Activated B cell treated with CpG ODN at 0.5 μM for 24 hours (primary cell): ENCODE data around the gene RAB11FIP3. TPM values are rescaled to one million over a fixed set of nuclear protein-coding genes. Genes with fewer than 3 reads are reported as not detected.
A peak's percentile ranks its signal among the peaks of the same experiment; 100 is the strongest.

Source experiments
- ATAC-seq: fragments of 200-7000 bp; cut with Tn5 transposase; one replicate; pipeline ENCODE4 v1.10.0; 2021; ENCODE audit warnings: low read depth, mild to moderate bottlenecking, moderate library complexity
- CTCF ChIA-PET: fragments of 350-600 bp; sonication (Branson Sonifier 250); formaldehyde crosslinking; loops from one replicate; lab custom pipeline; 2021; ENCODE audit warnings: antibody characterized with exemption; lab: Charles Lee
- POLR2A ChIA-PET: fragments of 350-600 bp; sonication (Branson Sonifier 250); formaldehyde crosslinking; loops from one replicate; lab custom pipeline; 2021; ENCODE audit warnings: antibody characterized with exemption; lab: Charles Lee
- DNase-seq: peaks from one replicate; pipeline ENCODE4 v3.0.0; 2022
- H3K27ac Mint-ChIP-seq: one replicate; pipeline ENCODE4 v1.8.0; 2020; ENCODE audit warnings: mixed read lengths
- H3K27me3 Mint-ChIP-seq: one replicate; pipeline ENCODE4 v1.8.0; 2021; ENCODE audit warnings: mixed read lengths
- H3K36me3 Mint-ChIP-seq: one replicate; pipeline ENCODE4 v1.8.0; 2021; ENCODE audit warnings: low read depth, mixed read lengths
- H3K4me1 Mint-ChIP-seq: one replicate; pipeline ENCODE4 v1.8.0; 2021; ENCODE audit warnings: mixed read lengths
- H3K4me3 Mint-ChIP-seq: one replicate; pipeline ENCODE4 v1.8.0; 2020; ENCODE audit warnings: mild to moderate bottlenecking, mixed read lengths
- H3K9me3 Mint-ChIP-seq: one replicate; pipeline ENCODE4 v1.8.0; 2020; ENCODE audit warnings: mixed read lengths
- intact Hi-C: fragments of 100-400 bp; cut with micrococcal nuclease; formaldehyde crosslinking; loops from one replicate; pipeline ENCODE4 v1.15.1; 2024
- total RNA-seq: library from RNA; stranded (reverse); gene quantifications from 2 replicates; pipeline ENCODE4 v1.2.3, GENCODE V29; 2022
- TF ChIP-seq, protein P1 (sequence below): fragments of 200-600 bp; IDR thresholded peaks from one replicate; pipeline ENCODE4 v1.8.0; 2022; ENCODE audit warnings: antibody characterized with exemption, mild to moderate bottlenecking

Gene RAB11FIP3
- total RNA-seq, 1 donor from 2014 or later: 35.4 TPM

DNA sequence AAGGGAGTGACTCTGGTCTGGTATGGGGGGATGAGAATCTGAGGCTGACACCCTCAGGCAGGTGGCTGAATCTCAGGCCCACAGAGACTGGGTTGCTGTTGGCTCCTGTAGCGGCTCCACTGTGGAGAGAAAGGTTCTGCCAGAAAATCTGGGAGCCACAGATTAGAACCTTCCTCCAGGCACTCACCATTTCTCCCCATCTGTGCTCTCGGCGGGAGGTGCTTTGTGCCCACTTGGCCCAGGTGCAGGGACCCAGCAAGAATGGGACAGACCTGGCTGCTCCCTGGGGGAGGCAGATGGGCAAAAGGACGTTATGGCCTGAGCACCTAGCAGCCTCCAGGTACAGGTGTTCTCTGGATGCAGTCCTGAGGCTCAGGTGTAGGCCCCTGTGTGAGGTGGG, 20.1 kb downstream of the RAB11FIP3 start:
- ChIA-PET CTCF (no interaction called here), POLR2A (no interaction called here)
- H3K4me1 Mint-ChIP-seq: peaks cover 25% of the 10 kb centered on the region
- no peak for DNase-seq
- intact Hi-C loops: no loop called here
- H3K27ac Mint-ChIP-seq: no peak overlapping the region
- H3K4me3 Mint-ChIP-seq: no peak overlapping the region
- TF ChIP-seq, protein P1, sequence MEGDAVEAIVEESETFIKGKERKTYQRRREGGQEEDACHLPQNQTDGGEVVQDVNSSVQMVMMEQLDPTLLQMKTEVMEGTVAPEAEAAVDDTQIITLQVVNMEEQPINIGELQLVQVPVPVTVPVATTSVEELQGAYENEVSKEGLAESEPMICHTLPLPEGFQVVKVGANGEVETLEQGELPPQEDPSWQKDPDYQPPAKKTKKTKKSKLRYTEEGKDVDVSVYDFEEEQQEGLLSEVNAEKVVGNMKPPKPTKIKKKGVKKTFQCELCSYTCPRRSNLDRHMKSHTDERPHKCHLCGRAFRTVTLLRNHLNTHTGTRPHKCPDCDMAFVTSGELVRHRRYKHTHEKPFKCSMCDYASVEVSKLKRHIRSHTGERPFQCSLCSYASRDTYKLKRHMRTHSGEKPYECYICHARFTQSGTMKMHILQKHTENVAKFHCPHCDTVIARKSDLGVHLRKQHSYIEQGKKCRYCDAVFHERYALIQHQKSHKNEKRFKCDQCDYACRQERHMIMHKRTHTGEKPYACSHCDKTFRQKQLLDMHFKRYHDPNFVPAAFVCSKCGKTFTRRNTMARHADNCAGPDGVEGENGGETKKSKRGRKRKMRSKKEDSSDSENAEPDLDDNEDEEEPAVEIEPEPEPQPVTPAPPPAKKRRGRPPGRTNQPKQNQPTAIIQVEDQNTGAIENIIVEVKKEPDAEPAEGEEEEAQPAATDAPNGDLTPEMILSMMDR: no peak
- H3K27me3 Mint-ChIP-seq: no peaks in the 10 kb centered on the region
- ATAC-seq: no peak
- peaks cover 9% of the 10 kb centered on the region for H3K36me3 Mint-ChIP-seq
- no peaks in the 10 kb centered on the region for H3K9me3 Mint-ChIP-seq

DNA sequence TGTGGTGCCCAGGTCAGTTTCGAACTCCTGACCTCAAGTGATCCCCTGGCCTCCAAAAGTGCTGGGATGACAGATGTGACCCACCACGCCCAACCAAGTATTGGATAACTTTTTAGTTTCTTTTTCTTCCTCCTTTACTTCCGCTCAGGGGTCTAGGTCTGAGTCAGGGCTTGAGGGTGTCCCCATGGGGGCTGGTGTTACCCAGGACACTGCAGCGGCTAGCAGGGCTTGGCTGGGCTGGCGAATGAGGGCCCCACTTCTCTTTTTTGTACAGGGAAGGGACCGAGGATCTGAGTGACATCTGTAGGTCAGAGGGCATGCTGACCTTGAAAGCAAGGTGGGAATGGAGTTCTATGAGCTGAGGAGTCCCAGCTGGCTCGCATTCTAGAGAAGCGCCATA, 24.9 kb downstream of the RAB11FIP3 start:
- CTCF ChIA-PET: no interaction called here
- Mint-ChIP-seq H3K27ac (no peak overlapping the region), H3K27me3 (no peaks in the 10 kb centered on the region), H3K36me3 (no peaks in the 10 kb centered on the region), H3K4me1 (peaks cover 8% of the 10 kb centered on the region), H3K4me3 (no peak overlapping the region), H3K9me3 (no peaks in the 10 kb centered on the region)
- TF ChIP-seq, protein P1: no peak
- POLR2A ChIA-PET: no interaction called here
- DNase-seq: no peak
- intact Hi-C loops: no loop called here
- ATAC-seq: peak; percentile 45

DNA sequence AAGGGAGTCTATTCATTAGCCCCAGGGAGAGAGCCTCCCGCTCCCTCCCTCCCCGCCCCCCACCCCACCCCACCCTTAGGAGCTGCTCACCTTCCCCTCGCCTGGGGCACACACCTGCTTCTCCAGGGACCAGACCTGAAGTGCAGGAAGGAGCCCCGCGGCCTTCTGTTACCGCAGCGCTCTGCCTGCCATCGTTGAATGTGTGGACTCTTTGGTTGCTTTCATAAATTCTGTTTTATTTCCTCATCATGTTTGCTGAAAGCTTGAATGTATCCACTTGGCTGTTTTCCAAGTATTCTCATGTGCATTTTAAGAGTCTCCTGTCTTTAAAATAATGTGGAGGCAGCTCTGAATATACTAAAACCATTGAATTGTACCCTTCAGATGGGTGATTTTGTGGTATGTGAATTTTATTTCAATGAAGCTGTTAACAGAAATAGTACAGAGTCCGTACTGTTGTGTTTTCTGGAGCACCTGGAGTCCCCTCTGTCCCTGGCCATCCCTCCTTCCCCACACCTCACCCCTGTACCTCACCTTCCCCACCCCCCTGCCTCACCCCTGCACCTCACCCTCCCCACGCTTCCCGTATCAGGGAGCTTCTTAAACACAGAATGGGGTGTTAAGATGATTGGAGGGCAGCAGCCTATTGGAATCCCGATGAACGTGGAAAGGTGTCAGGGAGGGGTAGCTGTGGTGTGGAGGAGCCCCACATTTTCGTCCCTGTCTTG, 25.5 kb downstream of the RAB11FIP3 start:
- H3K4me3 Mint-ChIP-seq: no peak overlapping the region
- peaks cover 8% of the 10 kb centered on the region for H3K4me1 Mint-ChIP-seq
- DNase-seq (no peak), ATAC-seq (no peak)
- H3K9me3 Mint-ChIP-seq: no peaks in the 10 kb centered on the region
- ChIA-PET CTCF (no interaction called here), POLR2A (interaction anchor here (0.6 kb wide), 1 partner anchor 25 kb away, joined by 3 read pairs; no protein-coding TSS in a partner anchor)
- no peaks in the 10 kb centered on the region for H3K36me3 Mint-ChIP-seq
- intact Hi-C loops: no loop called here
- TF ChIP-seq, protein P1: no peak
- no peak overlapping the region for H3K27ac Mint-ChIP-seq
- H3K27me3 Mint-ChIP-seq: no peaks in the 10 kb centered on the region

DNA sequence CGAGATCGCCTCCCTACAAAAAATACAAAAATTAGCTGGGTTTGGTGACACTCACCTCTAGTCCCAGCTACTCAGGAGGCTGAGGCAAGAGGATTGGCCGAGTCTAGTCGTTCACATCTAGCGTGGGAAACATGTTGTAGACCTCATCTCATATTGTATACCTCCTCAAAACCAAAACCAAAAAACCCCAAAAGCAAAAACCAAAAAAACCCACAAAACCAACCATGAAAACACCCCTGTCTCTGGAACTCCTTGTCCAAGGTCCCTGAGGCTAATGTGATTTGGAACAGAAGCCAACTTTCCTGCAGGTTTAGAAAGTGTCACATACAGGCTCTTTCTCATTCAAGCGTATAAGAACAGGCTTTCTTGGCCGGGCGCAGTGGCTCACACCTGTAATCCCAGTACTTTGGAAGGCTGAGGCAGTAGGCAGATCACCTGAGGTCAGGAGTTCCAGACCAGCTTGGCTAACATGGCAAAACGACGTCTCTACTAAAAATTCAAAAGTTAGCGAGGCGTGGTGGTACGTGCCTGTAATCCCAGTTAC, 29.0 kb downstream of the RAB11FIP3 start:
- Mint-ChIP-seq H3K4me1 (peaks cover 8% of the 10 kb centered on the region), H3K9me3 (no peaks in the 10 kb centered on the region), H3K27ac (no peak overlapping the region), H3K27me3 (no peaks in the 10 kb centered on the region), H3K36me3 (peaks cover 2% of the 10 kb centered on the region), H3K4me3 (no peak overlapping the region)
- CTCF ChIA-PET: no interaction called here
- ATAC-seq (no peak), DNase-seq (no peak)
- intact Hi-C loops: no loop called here
- POLR2A ChIA-PET: interaction anchor here (0.6 kb wide), 1 partner anchor 1489 kb away, joined by 3 read pairs; no protein-coding TSS in a partner anchor
- TF ChIP-seq, protein P1: no peak

DNA sequence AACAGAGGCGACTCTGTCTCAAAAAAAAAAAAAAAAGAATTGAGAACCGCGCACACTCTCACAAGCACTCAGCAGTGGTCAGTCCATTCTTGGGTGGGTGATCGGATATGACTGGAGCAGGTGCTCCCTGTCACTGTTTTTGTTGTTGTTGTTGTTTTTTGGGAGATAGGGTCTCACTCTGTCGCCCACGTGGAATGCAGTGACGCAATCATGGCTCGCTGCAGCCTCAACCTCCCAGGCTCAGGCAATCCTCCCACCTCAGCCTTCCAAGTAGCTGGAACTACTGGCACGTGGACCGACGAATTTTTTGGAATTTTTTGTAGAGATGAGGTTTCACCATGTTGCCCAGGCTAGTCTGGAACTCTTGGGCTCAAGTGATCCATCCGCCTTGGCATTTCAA, 30.0 kb downstream of the RAB11FIP3 start:
- ChIA-PET CTCF (no interaction called here), POLR2A (no interaction called here)
- H3K27me3 Mint-ChIP-seq: no peaks in the 10 kb centered on the region
- TF ChIP-seq, protein P1: no peak
- ATAC-seq: no peak
- H3K4me1 Mint-ChIP-seq: peaks cover 4% of the 10 kb centered on the region
- no peak overlapping the region for H3K27ac Mint-ChIP-seq
- peaks cover 2% of the 10 kb centered on the region for H3K36me3 Mint-ChIP-seq
- intact Hi-C loops: no loop called here
- no peak for DNase-seq
- H3K9me3 Mint-ChIP-seq: no peaks in the 10 kb centered on the region
- no peak overlapping the region for H3K4me3 Mint-ChIP-seq
